ENCODE data around the gene GLRX.
A peak's percentile ranks its signal among the peaks of the same experiment; 100 is the strongest.
"Not testable (repeated sequence)": the region's sequence is repeated elsewhere in the genome, so short reads cannot be mapped to it uniquely, and the experiment has no call there.

GLRX gene

GRCh38 chr5:95822542-95823181 lies at the start of gene GLRX:
TSS of gene GLRX (minus strand) at chr5:95822726. CDS start at chr5:95822662, 64 bp downstream.
- TF ChIP-seq CTCF (IDR thresholded peaks at IDR 0.05; ENCODE audit: low read depth, low read length, missing control alignments), result no peak
- H3K4me3 ChIP-seq (ENCODE audit: low read depth, low read length), result peak within 1 kb of the TSS; percentile 86
- no peak for DNase-seq (ENCODE audit: low read depth)

GRCh38 chr5:95871146-95871806 lies 48.8 kb upstream of the GLRX start:
- no peak for TF ChIP-seq CTCF (IDR thresholded peaks at IDR 0.05; ENCODE audit: low read depth, low read length, missing control alignments)
- H3K4me3 ChIP-seq (ENCODE audit: low read depth, low read length), result no peak overlapping the region
- no peak for DNase-seq (ENCODE audit: low read depth)

GRCh38 chr5:95870105-95870672 lies 47.7 kb upstream of the GLRX start:
- DNase-seq (ENCODE audit: low read depth), result no peak
- peak overlapping the region; percentile 28; the same call in 1 of the 2 replicates for H3K4me3 ChIP-seq (ENCODE audit: low read depth, low read length)
- TF ChIP-seq CTCF (IDR thresholded peaks at IDR 0.05; ENCODE audit: low read depth, low read length, missing control alignments), result no peak

- not testable (repeated sequence) for H3K4me3 ChIP-seq (ENCODE audit: low read depth, low read length)
Measured at GRCh38 chr5:95869173-95869855, 46.8 kb upstream of the GLRX start.

GRCh38 chr5:95868136-95868535 lies 45.6 kb upstream of the GLRX start:
- no peak overlapping the region for H3K4me3 ChIP-seq (ENCODE audit: low read depth, low read length)
- DNase-seq (ENCODE audit: low read depth), result no peak
- TF ChIP-seq CTCF (IDR thresholded peaks at IDR 0.05; ENCODE audit: low read depth, low read length, missing control alignments), result no peak

More at GRCh38 chr5:95869173-95869855, 46.8 kb upstream of the GLRX start:
- DNase-seq (ENCODE audit: low read depth), result not testable (repeated sequence)

- no peak for DNase-seq (ENCODE audit: low read depth)
- no peak for TF ChIP-seq CTCF (IDR thresholded peaks at IDR 0.05; ENCODE audit: low read depth, low read length, missing control alignments)
- H3K4me3 ChIP-seq (ENCODE audit: low read depth, low read length), result no peak overlapping the region
Measured at GRCh38 chr5:95866435-95867040, 44.0 kb upstream of the GLRX start.

All from GM12864 (cell line).